ENCODE measurements around the gene CCDC187.

- TF ChIP-seq POLR2AphosphoS5 (IDR thresholded peaks at IDR 0.05; ENCODE audit: low read depth, low read length) (no peak), TAF1 (IDR thresholded peaks at IDR 0.05; ENCODE audit: borderline replicate concordance, low read depth, low read length) (no peak)
These were observed 56.4 kb downstream of the CCDC187 start for GRCh38 chr9:136247551-136247916.

Data from GM12892 (cell line).